Measurements from ENCODE around the gene LIF.
A peak's percentile ranks its signal among the peaks of the same experiment; 100 is the strongest.

Gene LIF

GRCh38 chr22:30245985-30246813, at the start of gene LIF:
Gene LIF, minus strand, starts transcription at chr22:30246759. Its CDS starts 64 bp downstream, at chr22:30246695.
- DNase-seq, result peak; percentile 23 to 48

DNA sequence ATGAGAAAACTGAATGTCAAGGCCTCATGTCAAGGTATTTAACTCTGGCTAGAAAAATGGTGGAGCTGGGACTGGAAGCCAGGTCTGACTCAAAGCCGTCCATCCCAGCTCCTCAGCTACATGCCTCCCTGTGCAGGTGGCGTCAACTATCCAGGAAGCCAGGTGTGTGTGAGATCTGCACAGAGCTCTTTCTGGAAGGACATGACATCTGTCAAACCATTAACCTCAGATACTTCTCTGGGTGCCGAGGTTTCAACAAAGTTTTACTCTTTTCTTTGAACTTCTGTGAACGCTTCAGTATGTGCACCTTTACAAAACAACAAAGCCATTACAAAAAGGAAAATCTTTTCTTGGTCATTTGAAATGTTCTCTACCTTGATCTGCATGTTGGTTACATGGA, 49.8 kb upstream of the LIF start:
- no peak for DNase-seq

GRCh38 chr22:30295576-30295975, 49.0 kb upstream of the LIF start:
- no peak for DNase-seq

DNA sequence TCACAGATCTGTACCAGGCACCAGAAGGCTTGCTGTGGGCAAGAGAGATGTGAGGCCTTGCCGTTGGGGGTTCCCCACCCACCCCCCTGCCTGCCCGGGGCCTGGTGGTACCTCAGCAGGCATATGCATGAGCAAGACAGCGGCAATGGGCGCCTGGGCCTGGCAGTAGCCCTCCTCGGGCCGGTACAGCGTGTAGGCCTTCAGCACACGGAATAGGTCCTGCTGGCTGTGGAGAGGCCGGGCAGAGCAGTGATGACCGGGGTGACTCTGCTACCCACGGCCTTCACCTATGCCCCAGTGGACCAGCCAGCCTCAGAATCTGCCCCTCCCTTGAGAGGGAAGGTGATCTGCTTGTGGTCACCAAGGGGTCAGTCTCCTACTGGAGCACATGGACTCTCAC, 48.3 kb upstream of the LIF start:
- no peak for DNase-seq

DNA sequence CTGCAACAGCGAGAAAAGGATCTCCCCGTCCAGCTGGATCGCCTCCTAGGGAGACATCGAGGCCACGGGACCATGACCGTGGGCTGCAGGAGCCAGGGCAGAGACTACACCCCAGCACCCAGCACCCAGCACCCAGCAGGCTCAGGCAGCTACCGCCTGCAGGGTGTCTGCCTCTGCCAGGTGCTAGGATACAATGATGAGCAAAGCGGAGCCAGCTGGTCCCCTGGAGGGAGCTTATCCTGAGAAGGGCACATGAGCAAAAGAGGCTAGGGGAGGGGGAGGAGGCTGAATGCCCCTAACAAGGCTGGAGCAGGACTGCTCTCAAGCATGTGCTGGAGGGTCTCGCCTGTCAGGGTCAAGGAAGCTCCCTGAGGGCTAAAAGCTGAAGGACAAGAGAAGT, 47.5 kb upstream of the LIF start:
- DNase-seq, result no peak

- DNase-seq, result no peak
These were observed 46.5 kb upstream of the LIF start for GRCh38 chr22:30293026-30293425.

DNA sequence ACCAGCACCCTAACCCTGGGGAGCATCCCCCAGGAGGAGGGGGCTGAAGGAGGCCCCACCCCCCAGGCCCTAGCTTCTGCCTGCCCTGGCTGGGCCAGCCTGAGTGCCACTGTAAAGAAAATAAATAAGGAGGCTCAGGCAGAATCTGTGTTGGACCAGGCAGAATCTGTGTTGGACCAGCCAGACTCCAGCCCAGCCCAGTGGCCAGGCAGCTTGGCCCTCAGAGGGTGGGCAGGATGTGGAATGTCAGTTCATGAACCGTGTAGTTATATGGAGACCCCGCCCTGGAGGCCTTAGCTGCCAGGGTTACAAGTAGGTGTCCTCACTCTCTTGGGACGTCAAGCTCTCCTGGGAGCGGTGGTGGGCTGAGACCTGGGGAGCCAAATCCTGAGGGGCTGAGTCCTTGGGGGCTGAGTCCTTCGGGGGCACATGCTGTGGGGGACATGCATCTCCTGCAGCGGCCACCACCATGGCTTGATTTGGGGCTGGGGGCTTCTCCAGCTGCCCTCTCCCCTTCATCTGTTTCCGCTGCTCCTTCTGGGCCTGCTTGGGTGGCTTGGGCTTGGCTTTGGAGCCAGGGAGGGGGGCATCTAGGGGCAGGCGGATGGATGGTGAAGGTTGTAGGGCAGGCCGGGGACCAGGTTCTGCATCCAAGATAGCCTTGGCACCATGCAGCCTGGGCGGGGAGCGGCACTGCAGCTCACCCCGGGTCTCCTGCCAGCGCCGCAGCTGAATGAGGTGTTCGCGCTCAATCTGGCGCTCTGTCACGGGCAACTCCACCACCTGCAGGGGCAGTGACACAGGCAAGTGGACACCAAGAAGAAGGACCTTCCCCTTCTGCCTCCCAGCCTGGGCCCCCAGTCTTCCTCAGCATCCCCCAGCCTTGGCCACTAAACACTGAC, 45.8 kb upstream of the LIF start:
- no peak for DNase-seq

DNA sequence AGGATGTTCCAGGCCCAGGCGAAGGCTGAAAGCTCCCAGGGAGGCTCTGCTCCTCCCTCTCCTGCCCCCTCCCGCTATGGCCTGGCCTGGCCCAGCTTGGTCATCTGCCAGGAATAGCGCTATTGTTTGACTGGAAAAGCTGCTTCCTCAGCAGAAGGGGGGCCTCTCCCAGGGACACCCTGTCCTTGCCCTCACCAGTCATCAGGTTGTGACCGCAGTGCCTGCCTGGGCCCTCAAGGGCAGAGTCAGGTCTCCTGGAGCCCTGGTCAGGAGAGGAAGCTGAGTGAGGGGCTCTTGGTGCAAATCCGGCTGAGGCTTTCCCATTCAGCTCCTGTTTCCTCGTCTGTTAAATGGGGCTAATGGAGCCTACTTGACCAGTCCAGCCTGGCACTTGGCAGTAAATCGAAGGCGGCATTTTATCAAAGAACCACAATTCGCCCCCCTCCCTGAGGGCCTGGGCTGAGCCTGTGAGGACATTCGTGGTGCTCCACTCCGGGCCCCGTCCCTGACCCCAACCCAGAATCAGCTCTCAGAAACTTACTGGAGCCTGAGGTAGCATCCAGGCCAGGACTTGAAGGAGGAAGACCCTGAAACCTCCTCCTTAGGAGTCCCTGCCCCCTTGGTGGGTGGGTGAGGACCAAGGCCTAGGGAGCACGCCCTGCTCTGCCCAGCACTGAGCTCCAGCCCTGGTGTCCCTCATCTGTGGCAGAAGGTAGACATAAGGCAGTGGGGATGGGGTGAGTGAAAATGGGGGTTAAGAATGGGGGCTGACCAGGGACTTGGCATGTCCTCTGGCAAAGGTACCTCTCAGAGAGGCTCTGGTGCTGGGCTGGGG, 44.7 kb upstream of the LIF start:
- DNase-seq, result no peak

GRCh38 chr22:30290342-30291057, 43.9 kb upstream of the LIF start:
- DNase-seq, result no peak

DNA sequence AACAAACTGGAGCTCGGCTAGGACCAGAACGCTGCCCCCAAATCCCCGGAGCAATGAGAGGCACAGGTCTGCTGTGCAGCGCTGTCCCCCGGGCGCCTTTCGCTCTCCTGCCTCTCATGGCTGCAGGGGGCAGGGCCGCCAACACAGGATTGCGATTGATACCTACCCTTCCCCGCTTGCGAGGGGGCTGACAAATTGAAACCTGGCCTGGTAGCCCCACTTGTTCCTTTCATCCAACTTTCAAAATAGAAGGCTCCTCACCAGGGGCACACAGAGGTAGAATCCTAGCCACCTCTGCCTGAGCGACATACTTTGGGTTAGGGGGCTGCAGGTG, 43.4 kb upstream of the LIF start:
- no peak for DNase-seq

- peak; percentile 90 for DNase-seq
These were observed 42.8 kb upstream of the LIF start, which contains the start of gene CASTOR1 for GRCh38 chr22:30289141-30289979. Gene CASTOR1, minus strand, starts transcription at chr22:30289505. Its CDS starts 8 bp downstream, at chr22:30289497.

DNA sequence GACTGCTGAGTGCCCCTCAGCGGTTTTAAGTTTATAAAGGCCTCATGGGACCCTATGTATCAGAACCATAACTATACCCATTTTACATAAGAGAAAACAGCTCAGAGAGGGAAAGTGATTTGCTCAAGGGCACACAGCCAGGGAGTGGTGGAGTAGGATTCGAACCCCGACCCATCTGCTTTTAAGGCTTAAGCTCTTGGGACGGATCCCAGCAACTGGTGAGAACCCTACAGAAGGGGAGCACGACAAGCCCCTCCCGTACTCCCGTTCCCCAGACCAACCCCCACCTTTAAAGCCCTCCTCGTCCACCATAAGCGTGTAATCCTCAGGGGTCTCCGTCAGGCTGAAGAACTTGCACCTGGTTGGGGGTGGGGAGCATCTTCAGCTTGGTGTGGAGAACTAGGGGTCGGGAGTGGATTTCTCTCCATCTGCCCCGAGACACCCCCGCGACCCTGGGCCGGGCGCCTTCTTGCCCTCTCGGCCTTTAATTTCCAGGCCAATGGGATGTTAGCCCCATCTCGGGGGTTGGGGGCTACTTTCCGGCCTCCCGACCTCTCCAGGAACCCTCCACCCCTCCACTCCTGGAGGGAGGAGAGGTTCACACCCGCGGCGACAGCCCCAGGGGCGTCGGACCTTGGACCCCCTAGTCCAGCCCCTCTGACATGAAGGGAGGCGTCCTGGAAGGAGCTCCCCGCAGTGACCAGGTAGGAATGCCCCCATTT, 42.0 kb upstream of the LIF start:
- no peak for DNase-seq

DNA sequence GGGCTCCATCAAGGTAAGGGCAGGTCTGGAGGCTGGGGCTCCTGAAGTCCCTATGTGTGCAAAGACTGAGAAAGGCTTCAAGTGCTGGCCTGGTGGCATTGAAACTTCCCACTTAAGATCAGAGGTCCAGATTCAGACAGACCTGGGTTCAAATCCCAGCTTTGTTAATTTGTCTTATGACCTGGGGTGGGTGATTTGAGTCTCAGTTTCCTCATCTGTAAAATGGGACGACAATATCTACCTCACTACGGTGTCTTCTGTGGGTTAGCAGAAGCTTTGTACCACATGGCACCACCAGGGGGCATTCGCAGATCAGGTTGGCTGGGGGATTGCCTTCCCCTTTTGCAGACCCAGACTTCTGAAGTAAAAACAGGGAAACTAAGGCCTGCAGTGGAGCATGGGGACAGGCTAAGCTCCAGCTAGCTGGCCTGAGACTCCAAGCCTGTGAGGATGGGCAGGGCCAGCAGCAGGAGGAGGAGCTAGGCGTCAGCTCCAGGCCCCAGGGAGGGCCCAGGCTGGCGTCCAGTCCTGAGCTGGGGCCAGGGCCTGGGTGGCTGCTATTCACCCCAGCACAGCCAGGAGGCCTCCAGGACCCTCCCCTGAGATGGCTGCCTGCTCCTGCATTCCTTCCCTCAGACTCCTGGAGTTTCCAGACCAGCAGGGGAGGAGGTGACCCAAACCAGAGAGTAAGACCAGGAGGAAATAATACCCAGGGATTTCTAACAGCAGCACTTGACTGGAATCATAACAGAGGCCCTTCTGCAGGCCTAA, 41.3 kb upstream of the LIF start:
- peak; percentile 89 to 90 for DNase-seq

- peak; percentile 85 to 86 for DNase-seq
These were observed 40.5 kb upstream of the LIF start for GRCh38 chr22:30286813-30287647.

DNA sequence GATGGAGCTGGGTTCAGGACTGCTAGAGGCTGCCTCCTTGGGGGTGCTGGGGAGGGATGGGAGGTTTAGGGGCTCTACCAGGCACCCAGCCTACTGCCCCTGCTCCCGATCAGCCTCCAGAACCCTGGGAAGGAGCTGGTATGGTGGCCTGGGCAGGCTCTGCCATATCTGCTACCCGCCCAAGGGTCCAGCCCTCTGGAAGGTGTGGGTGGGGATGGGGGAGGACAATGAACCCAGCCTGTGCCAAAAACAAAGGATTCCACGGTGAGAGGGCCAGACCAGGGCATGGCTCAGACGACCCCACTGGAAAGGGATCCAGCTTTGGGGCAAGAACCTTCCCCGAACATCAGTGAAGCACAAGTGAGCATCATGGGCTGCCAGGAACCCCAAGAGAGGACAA, 39.8 kb upstream of the LIF start:
- no peak for DNase-seq

GRCh38 chr22:30285846-30286200, 39.3 kb upstream of the LIF start:
- DNase-seq, result no peak

DNA sequence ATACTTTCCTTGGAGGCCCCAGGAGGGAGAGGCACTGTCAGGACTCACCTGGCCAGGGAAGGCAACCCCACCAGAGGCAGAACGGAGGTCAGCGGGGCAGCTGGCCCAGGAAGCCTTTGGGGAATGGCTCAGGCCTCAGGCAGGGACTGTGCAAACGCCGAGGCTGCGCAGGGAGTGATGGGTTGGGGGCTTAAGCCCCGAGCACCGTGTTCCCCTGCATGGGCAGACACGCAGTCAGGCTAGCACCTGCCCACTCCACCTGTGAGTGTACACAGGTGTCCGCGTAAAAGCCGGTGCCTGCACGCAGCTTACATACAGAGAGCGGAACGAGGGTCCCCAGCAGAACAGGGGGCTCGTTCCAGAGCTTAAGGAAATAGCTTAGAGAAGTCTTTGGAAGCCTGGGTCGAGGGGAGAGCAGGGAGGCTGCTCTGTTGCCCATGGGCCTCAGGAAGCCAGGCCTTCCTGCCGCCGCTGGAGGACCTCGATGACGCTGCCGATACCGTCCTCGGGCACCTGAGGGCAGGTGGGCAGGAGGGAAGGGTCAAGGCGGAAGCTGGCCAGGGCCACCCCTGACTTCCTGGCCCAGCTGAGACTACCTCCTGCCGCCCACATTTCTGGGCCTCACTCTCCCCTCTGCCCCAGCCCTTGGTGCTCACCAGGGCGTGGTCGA, 38.8 kb upstream of the LIF start:
- DNase-seq, result no peak

- no peak for DNase-seq
These were observed 38.1 kb upstream of the LIF start for GRCh38 chr22:30284666-30285065.
